Measurements from ENCODE around the gene SP3. TPM values are rescaled to one million over a fixed set of nuclear protein-coding genes. Genes with fewer than 3 reads are reported as not detected.
A peak's percentile ranks its signal among the peaks of the same experiment; 100 is the strongest.

SP3 gene
- total and polyA plus RNA-seq, 12 donors = 8.6 to 45.7 (median 40.7) TPM

DNA sequence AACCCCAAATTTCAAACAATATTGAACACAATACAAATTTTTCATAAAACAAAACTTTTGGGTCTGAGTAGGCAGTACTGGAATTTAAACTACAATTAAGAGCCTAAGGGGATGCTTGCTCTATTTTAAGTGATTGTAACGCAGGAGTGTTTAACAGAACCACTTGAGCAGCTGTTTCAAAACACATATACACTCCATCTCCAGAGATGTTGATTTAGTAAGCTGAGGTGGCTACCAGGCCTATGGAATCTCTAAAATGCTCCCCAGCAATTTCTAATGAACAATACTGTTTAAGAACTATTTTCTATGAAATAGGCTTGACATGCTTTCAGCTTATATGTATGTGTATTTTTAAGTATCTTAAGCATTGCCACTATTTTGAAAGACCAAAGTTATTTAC, 58.5 kb downstream of the SP3 start:
- Histone ChIP-seq H3K27me3 (no peaks in the 10 kb centered on the region), H3K4me3 (no peak overlapping the region), H3K27ac (no peak overlapping the region), H3K9me3 (no peaks in the 10 kb centered on the region), H3K36me3 (peaks cover 0 to 79% (median 30%) of the 10 kb centered on the region in 9 donors), H3K4me1 (no peaks in the 10 kb centered on the region)
- no peak for TF ChIP-seq CTCF (IDR thresholded peaks at IDR 0.05)
- intact Hi-C loops (cut with DNase I) = loop anchor here in 1 of 10 donors (10.0 kb wide), 1 partner anchor 58 kb away; the partner anchor contains the start of gene SP3
- DNase-seq = no peak
- WGBS, 2 donors = 73 to 91% methylated on average over 1 of the region's 1 CpG
- ATAC-seq = no peak

GRCh38 chr2:173903601-173904394, 61.4 kb downstream of the SP3 start:
- intact Hi-C loops (cut with DNase I) = loop anchor here in 1 of 10 donors (10.0 kb wide), 1 partner anchor 61 kb away; the partner anchor contains the start of gene SP3
- H3K36me3 ChIP-seq = peaks cover 0 to 51% (median 20%) of the 10 kb centered on the region in 9 donors
- no peaks in the 10 kb centered on the region for H3K9me3 ChIP-seq
- no peaks in the 10 kb centered on the region for H3K27me3 ChIP-seq
- ATAC-seq (peak in 1 of 8 donors; percentile 19), DNase-seq (no peak)
- no peak overlapping the region for H3K27ac ChIP-seq
- 89% methylated on average over 13 of the region's 13 CpGs for WGBS, 2 donors
- H3K4me1 ChIP-seq = peaks cover 0 to 2% (median 0%) of the 10 kb centered on the region in 9 donors
- no peak for TF ChIP-seq CTCF (IDR thresholded peaks at IDR 0.05)
- no peak overlapping the region for H3K4me3 ChIP-seq

DNA sequence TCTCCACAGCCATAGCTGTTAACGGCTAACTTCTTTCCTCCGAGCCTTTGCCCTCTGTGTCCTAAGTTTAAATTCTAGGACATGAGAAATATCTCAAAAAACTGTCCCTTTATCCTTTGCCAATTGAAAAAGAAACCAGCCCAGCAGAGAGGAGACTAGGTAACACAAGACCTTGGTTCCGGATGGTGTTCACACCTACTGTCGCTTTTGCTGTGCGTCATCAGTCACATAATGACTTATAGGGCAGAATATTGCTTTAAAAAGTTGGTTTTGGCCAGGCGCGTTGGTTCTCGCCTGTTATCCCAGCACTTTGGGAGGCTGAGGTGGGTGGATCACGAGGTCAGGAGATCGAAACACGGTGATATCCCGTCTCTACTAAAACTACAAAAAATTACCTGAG, 66.2 kb downstream of the SP3 start:
- Histone ChIP-seq H3K27me3 (no peaks in the 10 kb centered on the region), H3K9me3 (no peaks in the 10 kb centered on the region), H3K4me3 (no peak overlapping the region), H3K4me1 (peaks cover 0 to 14% (median 0%) of the 10 kb centered on the region in 9 donors), H3K36me3 (peaks cover 0 to 3% (median 0%) of the 10 kb centered on the region in 9 donors), H3K27ac (no peak overlapping the region)
- WGBS, 2 donors = 94 to 96% methylated on average over 12 of the region's 12 CpGs
- intact Hi-C loops (cut with DNase I) = no loop called here
- no peak for TF ChIP-seq CTCF (IDR thresholded peaks at IDR 0.05)
- DNase-seq (no peak), ATAC-seq (no peak)

- H3K27me3 ChIP-seq = no peaks in the 10 kb centered on the region
- ATAC-seq (peak in 1 of 8 donors; percentile 39), DNase-seq (no peak)
- no peak overlapping the region for H3K27ac ChIP-seq
- peaks cover 0 to 14% (median 0%) of the 10 kb centered on the region in 9 donors for H3K4me1 ChIP-seq
- WGBS, 2 donors = 76 to 84% methylated on average over 5 of the region's 5 CpGs
- no peaks in the 10 kb centered on the region for H3K9me3 ChIP-seq
- intact Hi-C loops (cut with DNase I) = no loop called here
- H3K36me3 ChIP-seq = no peaks in the 10 kb centered on the region
- H3K4me3 ChIP-seq = no peak overlapping the region
- TF ChIP-seq CTCF (IDR thresholded peaks at IDR 0.05) = no peak
Measured at GRCh38 chr2:173898178-173898668, 67.0 kb downstream of the SP3 start.

Data from heart right ventricle (tissue), 16 donors.